K562 (cell line): ENCODE results near the gene CTDSPL. TPM values are rescaled to one million over a fixed set of nuclear protein-coding genes. Genes with fewer than 3 reads are reported as not detected.
A peak's percentile ranks its signal among the peaks of the same experiment; 100 is the strongest.

Experiments used
- BACH1 ChIP-seq: fragments of 200-800 bp; sonication (Bioruptor generic); IDR thresholded peaks from 2 replicates; pipeline ENCODE4 v1.6.1; 2016; ENCODE audit warnings: missing genetic modification characterization, missing compliant biosample characterization
- CEBPZ ChIP-seq: fragments of 150-350 bp; IDR thresholded peaks from 2 replicates; pipeline ENCODE4 v1.6.1; 2014; ENCODE audit warnings: low read depth, mild to moderate bottlenecking, low read length, borderline replicate concordance
- ELF1 ChIP-seq: fragments of 200-800 bp; sonication (Bioruptor generic); IDR thresholded peaks from 2 replicates; pipeline ENCODE4 v1.6.1; 2016; ENCODE audit warnings: missing genetic modification characterization, missing compliant biosample characterization
- ERF ChIP-seq: fragments of 450-650 bp; formaldehyde crosslinking; IDR thresholded peaks from 2 replicates; pipeline ENCODE4 v1.4.0; 2020; ENCODE audit warnings: mild to moderate bottlenecking, mixed read lengths
- HDAC2 ChIP-seq: fragments of 450-650 bp; IDR thresholded peaks from 2 replicates; pipeline ENCODE4 v1.6.1; 2016; ENCODE audit warnings: mild to moderate bottlenecking
- HMGN3 ChIP-seq: IDR thresholded peaks from 2 replicates; pipeline ENCODE4 v1.6.1; 2011; ENCODE audit warnings: borderline replicate concordance, low read depth, mild to moderate bottlenecking, mixed read lengths, low read length; ENCODE audit not compliant: insufficient read length; ENCODE audit errors: extremely low read depth
- RFX5 ChIP-seq: IDR thresholded peaks from 2 replicates; pipeline ENCODE4 v1.6.1; 2011; ENCODE audit warnings: low read depth, mild to moderate bottlenecking, improper control_type of control experiment, low read length
- RNF2 ChIP-seq: sonication (generic); IDR thresholded peaks from 2 replicates; pipeline ENCODE4 v1.6.1; 2016
- SMAD1 ChIP-seq: fragments of 150-350 bp; IDR thresholded peaks from 2 replicates; pipeline ENCODE4 v1.6.1; 2014; ENCODE audit warnings: low read length, low read depth; ENCODE audit not compliant: partially characterized antibody
- SREBF1 ChIP-seq: fragments of 150-350 bp; IDR thresholded peaks from 2 replicates; pipeline ENCODE4 v1.6.1; 2014; ENCODE audit warnings: antibody characterized with exemption, low read depth, low read length, borderline replicate concordance
- TFE3 ChIP-seq: fragments of 450-650 bp; formaldehyde crosslinking; IDR thresholded peaks from 2 replicates; pipeline ENCODE4 v1.4.0; 2020; ENCODE audit warnings: mild to moderate bottlenecking, mixed read lengths
- TOE1 ChIP-seq, 2 experiments: fragments of 450-650 bp in 1 of 2; sonication (generic) in 1 of 2; formaldehyde crosslinking in 1 of 2; IDR thresholded peaks; 2 replicates each; pipeline versions ENCODE4 v1.7.1 to v1.8.0; 2016 to 2022; ENCODE audit warnings: borderline replicate concordance in 2 of 2, mild to moderate bottlenecking in 2 of 2, antibody characterized with exemption in 1 of 2, inconsistent platforms in 1 of 2, low read depth in 1 of 2, missing genetic modification reagents in 1 of 2, moderate library complexity in 1 of 2
- XRCC4 ChIP-seq: IDR thresholded peaks from one replicate; pipeline ENCODE4 v1.6.1; 2011; ENCODE audit not compliant: insufficient read depth, insufficient read length; ENCODE audit errors: extremely low read depth
- ZBTB5 ChIP-seq: fragments of 450-650 bp; IDR thresholded peaks from 2 replicates; pipeline ENCODE4 v1.6.1; 2017; ENCODE audit warnings: antibody characterized with exemption
- ZNF507 ChIP-seq: conservative IDR thresholded peaks from 2 replicates; pipeline ENCODE4 v1.6.1; 2017; ENCODE audit warnings: missing genetic modification characterization, missing compliant biosample characterization
- ZNF740 ChIP-seq, 3 experiments: fragments of 200-800 bp in 1 of 3; sonication (Bioruptor generic) in 1 of 3; sonication (generic) in 1 of 3; formaldehyde crosslinking in 1 of 3; IDR thresholded peaks; 2 replicates each; pipeline versions ENCODE4 v1.6.1 to v1.8.0; 2016 to 2022; ENCODE audit warnings: mild to moderate bottlenecking in 2 of 3, missing compliant biosample characterization in 2 of 3, missing genetic modification characterization in 2 of 3, missing genetic modification reagents in 1 of 3
- polyA plus RNA-seq, 8 experiments: library from polyadenylated mRNA; depleted of rRNA in 4 of 8; stranded (reverse) in 5 of 8; unstranded in 3 of 8; fragments of >200 nt; fragmentation: Nextera tagmentation in 2 of 8; fragmentation: Illumina TruSeq in 1 of 8; extraction: Ambion mirVana in 2 of 8; extraction: Trizol in 1 of 8; gene quantifications; 2 replicates each; pipeline versions ENCODE4 v1.2.1 to v1.2.3, GENCODE V29; 2011 to 2014; ENCODE audit warnings: inconsistent platforms in 1 of 8, missing spikeins in 1 of 8
- total RNA-seq, 7 experiments: library from RNA; depleted of rRNA in 6 of 7; stranded (reverse); fragments of >200 nt in 6 of 7; fragmentation: Illumina TruSeq in 2 of 7; extraction: Trizol in 2 of 7; gene quantifications; 2 replicates each; pipeline versions ENCODE4 v1.2.1 to v1.2.3, GENCODE V29; 2011 to 2021; ENCODE audit warnings: low replicate concordance in 1 of 7

Gene CTDSPL
- total and polyA plus RNA-seq, 9 of the 15 experiments (the other 6 are each of a cell fraction or from before 2014, with no cell fraction given), result 5.1 to 19.3 (median 11.3) TPM

- TF ChIP-seq HDAC2 (peak; percentile 94; the same call in 1 of the 2 replicates), BACH1 (tag) (peak; percentile 1; the same call in 1 of the 2 replicates), ZNF740 (CRISPR knock-in tag; IDR thresholded peaks at IDR 0.05) (peak; percentile 70; the same call in 1 of the 2 replicates), ZNF740 (tag; IDR thresholded peaks at IDR 0.05) (peak in 1 of 2 experiments; percentile 36; a peak in 1 of 4 replicates), ERF (CRISPR knock-in tag) (peak; percentile 81), HMGN3 (peak; percentile 98), SMAD1 (peak; percentile 30), TFE3 (CRISPR knock-in tag) (peak; percentile 60), ZBTB5 (no peak), TOE1 (IDR thresholded peaks at IDR 0.05; ENCODE audit: borderline replicate concordance) (peak; percentile 93), TOE1 (CRISPR knock-in tag; IDR thresholded peaks at IDR 0.05; ENCODE audit: borderline replicate concordance, low read depth) (peak; percentile 94; the same call in 1 of the 2 replicates), ELF1 (peak; percentile 97), CEBPZ (no peak), RFX5 (no peak), XRCC4 (no peak), SREBF1 (no peak), ZNF507 (tag) (no peak), RNF2 (peak; percentile 85)
These were observed 132.3 kb downstream of the CTDSPL start (continued) for GRCh38 chr3:37993820-37994638.
